ENCODE measurements around the gene PAX7. TPM values are rescaled to one million over a fixed set of nuclear protein-coding genes. Genes with fewer than 3 reads are reported as not detected.

PAX7 gene
- total RNA-seq, 4 donors from 2014 or later, result not detected

GRCh38 chr1:18658831-18659230 lies 28.2 kb downstream of the PAX7 start:
- TF ChIP-seq CTCF (IDR thresholded peaks at IDR 0.05; ENCODE audit: low read depth), result no peak

DNA sequence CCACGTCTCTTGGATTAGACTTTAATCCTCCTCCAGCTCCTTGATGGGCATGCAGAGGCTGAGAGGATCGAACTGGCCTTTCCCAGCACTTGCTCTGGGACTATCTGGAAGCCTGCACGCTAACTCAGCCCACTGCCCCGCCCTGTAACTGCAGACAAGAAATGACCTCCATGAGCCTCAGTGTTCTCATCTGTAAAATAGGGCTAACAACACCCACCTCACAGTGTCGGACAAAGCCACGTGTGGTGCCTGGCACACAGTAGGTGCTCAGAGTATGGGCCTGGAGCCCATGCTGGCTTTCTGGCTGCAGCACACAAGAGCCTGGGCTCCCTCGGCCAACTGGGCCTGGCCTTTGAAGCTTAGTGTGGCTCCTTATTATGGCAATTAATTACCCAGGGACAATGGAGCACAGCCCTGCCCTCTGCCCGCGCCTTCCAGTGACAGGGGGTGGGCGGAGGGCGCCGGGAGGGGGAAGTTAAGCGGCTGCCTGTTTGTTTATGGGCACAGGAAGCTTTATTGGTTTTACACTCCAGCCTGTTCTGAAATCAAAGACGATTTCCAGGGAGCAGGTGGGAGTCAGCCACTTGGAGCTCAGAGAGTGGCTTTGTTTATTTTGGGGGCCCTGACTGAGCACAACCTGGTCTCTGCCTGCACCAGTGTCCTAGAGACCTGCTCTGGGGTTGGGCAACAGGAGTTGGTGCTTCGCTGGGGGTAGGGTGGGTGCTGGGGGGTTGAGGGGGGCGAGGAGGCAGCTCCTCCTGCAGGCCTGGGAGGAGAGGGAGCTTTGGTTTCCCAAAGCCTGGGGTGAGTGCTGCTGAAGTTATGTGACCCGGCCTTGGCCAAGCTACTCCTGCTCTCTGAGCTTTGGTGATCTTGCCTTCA lies 31.0 kb downstream of the PAX7 start:
- TF ChIP-seq CTCF (IDR thresholded peaks at IDR 0.05; ENCODE audit: low read depth), result no peak

DNA sequence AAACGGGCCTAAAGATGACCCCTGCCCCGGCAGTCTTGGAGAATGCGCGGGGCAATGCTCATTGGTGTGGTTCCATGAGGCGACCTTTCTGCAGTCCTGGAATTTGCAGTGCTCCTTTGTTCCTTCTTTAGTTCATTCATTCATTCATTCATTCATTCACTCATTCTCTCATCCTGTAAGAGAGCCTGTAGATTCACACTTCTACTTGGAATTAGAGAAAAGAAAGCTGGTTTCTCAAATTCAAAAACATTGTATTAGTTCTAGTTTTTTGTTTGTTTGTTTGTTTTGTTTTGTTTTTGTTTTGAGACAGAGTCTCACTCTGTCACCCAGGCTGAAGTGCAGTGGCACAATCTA lies 31.6 kb downstream of the PAX7 start:
- TF ChIP-seq CTCF (IDR thresholded peaks at IDR 0.05; ENCODE audit: low read depth), result no peak

GRCh38 chr1:18666317-18666920 lies 35.8 kb downstream of the PAX7 start:
- TF ChIP-seq CTCF (IDR thresholded peaks at IDR 0.05; ENCODE audit: low read depth), result no peak

DNA sequence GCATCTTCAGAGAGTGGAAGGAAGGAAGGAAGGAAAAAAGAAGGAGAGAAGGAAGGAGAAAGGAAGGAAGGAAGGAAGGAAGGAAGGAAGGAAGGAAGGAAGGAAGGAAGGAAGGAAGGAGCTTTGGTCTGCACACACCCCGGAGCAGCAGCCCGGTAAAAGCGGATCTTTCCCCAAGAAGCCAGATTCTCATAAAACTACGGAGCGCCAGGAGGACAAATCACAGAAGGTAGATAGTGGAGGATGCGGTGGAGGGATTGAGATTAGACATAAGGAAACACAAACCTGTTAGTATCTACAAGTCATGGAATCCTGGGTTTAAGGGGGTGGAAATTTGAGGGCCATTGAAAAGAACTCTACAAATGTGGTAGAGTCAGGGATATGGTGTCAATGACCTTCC lies 36.7 kb downstream of the PAX7 start:
- TF ChIP-seq CTCF (IDR thresholded peaks at IDR 0.05; ENCODE audit: low read depth), result no peak

- no peak for TF ChIP-seq CTCF (IDR thresholded peaks at IDR 0.05; ENCODE audit: low read depth)
These were observed 37.4 kb downstream of the PAX7 start for GRCh38 chr1:18668046-18668445.

DNA sequence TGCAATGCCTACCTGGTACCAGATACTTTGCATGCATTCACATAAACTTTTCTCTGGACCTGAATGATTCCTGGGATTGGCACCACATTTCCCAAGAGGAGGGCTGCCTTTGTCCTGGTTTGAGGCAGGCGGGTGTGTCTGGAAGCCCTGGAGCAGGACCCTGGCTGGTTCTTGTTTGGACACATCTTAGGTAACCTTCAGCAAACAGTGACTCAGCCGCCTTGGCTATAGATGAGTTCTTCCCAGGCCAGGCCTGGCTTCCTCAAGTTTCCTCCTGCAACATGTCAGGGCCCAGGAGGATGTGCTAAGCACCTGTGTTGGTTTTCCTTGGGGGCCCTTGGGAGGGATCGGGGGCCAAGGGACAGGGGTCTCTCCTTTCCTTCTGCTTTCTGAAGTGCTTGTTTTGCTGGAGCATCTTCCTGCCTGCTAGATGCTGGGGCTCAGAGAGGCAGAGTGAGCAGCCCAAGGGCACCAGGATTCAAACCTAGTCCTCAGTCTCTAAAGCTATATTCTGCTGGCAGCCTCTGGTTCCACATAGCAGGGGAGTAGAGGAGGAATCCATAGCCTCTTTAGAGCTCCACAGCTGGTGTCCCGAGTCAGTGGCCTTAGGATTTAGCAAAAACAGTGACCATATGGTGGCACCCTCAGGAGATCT lies 38.2 kb downstream of the PAX7 start:
- TF ChIP-seq CTCF (IDR thresholded peaks at IDR 0.05; ENCODE audit: low read depth), result no peak
